Non-pigmented ciliary epithelial cell (primary cell): ENCODE data around the gene SPTBN1.

Experiments
- DNase-seq: peaks from one replicate; pipeline ENCODE4 v3.0.0-alpha.2; 2010; ENCODE audit warnings: low read depth

SPTBN1 gene

GRCh38 chr2:54634564-54635511 is 178.7 kb downstream of the SPTBN1 start:
- peak; percentile 73 for DNase-seq

- no peak for DNase-seq
These were observed 179.5 kb downstream of the SPTBN1 start for GRCh38 chr2:54635554-54636152.

- DNase-seq: no peak
These were observed 180.4 kb downstream of the SPTBN1 start for GRCh38 chr2:54636415-54637139.

- no peak for DNase-seq
These were observed 182.0 kb downstream of the SPTBN1 start for GRCh38 chr2:54638103-54638502.

GRCh38 chr2:54638774-54639187 is 182.7 kb downstream of the SPTBN1 start:
- no peak for DNase-seq

GRCh38 chr2:54639609-54640008 is 183.5 kb downstream of the SPTBN1 start:
- no peak for DNase-seq

GRCh38 chr2:54640834-54641540 is 184.9 kb downstream of the SPTBN1 start:
- no peak for DNase-seq

GRCh38 chr2:54641988-54642387 is 185.9 kb downstream of the SPTBN1 start:
- no peak for DNase-seq

GRCh38 chr2:54642677-54643430 is 186.7 kb downstream of the SPTBN1 start:
- DNase-seq: no peak

- no peak for DNase-seq
These were observed 188.1 kb downstream of the SPTBN1 start for GRCh38 chr2:54644236-54644635.

GRCh38 chr2:54646170-54646927 is 190.2 kb downstream of the SPTBN1 start:
- DNase-seq: no peak

GRCh38 chr2:54648256-54648655 is 192.1 kb downstream of the SPTBN1 start:
- no peak for DNase-seq

GRCh38 chr2:54649191-54649590 is 193.1 kb downstream of the SPTBN1 start:
- DNase-seq: no peak

- no peak for DNase-seq
These were observed 193.5 kb downstream of the SPTBN1 start for GRCh38 chr2:54649633-54650032.

GRCh38 chr2:54650612-54651011 is 194.5 kb downstream of the SPTBN1 start:
- no peak for DNase-seq

GRCh38 chr2:54651291-54651690 is 195.2 kb downstream of the SPTBN1 start:
- DNase-seq: no peak

GRCh38 chr2:54652540-54652939 is 196.4 kb downstream of the SPTBN1 start:
- no peak for DNase-seq

GRCh38 chr2:54653572-54654204 is 197.6 kb downstream of the SPTBN1 start:
- no peak for DNase-seq

GRCh38 chr2:54655046-54655809 is 199.1 kb downstream of the SPTBN1 start:
- no peak for DNase-seq
